ENCODE results near the gene CRYL1. TPM values are rescaled to one million over a fixed set of nuclear protein-coding genes. Genes with fewer than 3 reads are reported as not detected.

Gene CRYL1
- total RNA-seq, 1 experiment from 2014 or later = 26.5 TPM

DNA sequence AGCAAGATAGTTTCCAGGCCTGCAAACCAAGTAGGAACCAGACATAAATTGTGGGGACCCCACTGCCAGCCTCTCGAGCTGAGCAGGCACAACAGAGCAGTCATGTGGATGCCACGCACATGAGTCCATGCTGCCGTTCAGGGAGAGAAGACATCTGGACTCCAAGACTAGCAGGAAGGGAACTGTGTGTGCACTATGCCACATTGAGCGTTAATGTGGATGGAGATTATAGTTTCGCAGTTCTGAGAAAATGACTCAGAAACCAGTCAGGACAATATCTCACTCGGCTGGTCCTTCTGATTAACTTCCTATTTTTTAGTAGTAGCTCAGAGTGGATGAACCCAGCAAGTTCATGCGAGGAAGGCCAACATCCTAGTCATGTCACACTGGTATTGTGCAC, 124.9 kb downstream of the CRYL1 start:
- no peaks in the 10 kb centered on the region for H3K36me3 ChIP-seq (ENCODE audit: control insufficient read depth in 1 of 2, insufficient read depth in 2 of 2, low read length in 2 of 2)
- H3K9me3 ChIP-seq (ENCODE audit: control insufficient read depth in 1 of 2, insufficient read depth in 1 of 2, low read depth in 1 of 2, low read length in 2 of 2) = no peaks in the 10 kb centered on the region
- no peak overlapping the region for H3K4me3 ChIP-seq (replicated peaks in 1 of 2; ENCODE audit: low read depth in 1 of 2, low read length in 2 of 2)
- H3K4me2 ChIP-seq (ENCODE audit: low read length) = no peak overlapping the region
- H3K27ac ChIP-seq (ENCODE audit: low read depth, low read length) = no peak overlapping the region
- H3K9me2 ChIP-seq (ENCODE audit: insufficient read depth) = no peaks in the 10 kb centered on the region
- no peaks in the 10 kb centered on the region for H3K4me1 ChIP-seq (ENCODE audit: control insufficient read depth in 1 of 2, insufficient read depth in 2 of 2, low read length in 2 of 2)
- TF ChIP-seq CBX3 (IDR thresholded peaks at IDR 0.05; ENCODE audit: low read depth) (no peak), YY1 (IDR thresholded peaks at IDR 0.05; ENCODE audit: extremely low read depth, insufficient replicate concordance, low read depth, low read length) (no peak), EGR1 (IDR thresholded peaks at IDR 0.05; ENCODE audit: low read depth) (no peak), JUND (IDR thresholded peaks at IDR 0.05) (no peak), SRF (IDR thresholded peaks at IDR 0.05; ENCODE audit: low read depth) (no peak), ZFX (IDR thresholded peaks at IDR 0.05) (no peak)
- TF ChIP-seq, protein P1, sequence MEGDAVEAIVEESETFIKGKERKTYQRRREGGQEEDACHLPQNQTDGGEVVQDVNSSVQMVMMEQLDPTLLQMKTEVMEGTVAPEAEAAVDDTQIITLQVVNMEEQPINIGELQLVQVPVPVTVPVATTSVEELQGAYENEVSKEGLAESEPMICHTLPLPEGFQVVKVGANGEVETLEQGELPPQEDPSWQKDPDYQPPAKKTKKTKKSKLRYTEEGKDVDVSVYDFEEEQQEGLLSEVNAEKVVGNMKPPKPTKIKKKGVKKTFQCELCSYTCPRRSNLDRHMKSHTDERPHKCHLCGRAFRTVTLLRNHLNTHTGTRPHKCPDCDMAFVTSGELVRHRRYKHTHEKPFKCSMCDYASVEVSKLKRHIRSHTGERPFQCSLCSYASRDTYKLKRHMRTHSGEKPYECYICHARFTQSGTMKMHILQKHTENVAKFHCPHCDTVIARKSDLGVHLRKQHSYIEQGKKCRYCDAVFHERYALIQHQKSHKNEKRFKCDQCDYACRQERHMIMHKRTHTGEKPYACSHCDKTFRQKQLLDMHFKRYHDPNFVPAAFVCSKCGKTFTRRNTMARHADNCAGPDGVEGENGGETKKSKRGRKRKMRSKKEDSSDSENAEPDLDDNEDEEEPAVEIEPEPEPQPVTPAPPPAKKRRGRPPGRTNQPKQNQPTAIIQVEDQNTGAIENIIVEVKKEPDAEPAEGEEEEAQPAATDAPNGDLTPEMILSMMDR (IDR thresholded peaks at IDR 0.05 in 2 of 3, conservative IDR thresholded peaks at IDR 0.05 in 1 of 3; ENCODE audit: borderline replicate concordance in 1 of 3, insufficient read depth in 1 of 3, low read depth in 2 of 3, low read length in 2 of 3) = no peak
- TF ChIP-seq, protein P2, sequence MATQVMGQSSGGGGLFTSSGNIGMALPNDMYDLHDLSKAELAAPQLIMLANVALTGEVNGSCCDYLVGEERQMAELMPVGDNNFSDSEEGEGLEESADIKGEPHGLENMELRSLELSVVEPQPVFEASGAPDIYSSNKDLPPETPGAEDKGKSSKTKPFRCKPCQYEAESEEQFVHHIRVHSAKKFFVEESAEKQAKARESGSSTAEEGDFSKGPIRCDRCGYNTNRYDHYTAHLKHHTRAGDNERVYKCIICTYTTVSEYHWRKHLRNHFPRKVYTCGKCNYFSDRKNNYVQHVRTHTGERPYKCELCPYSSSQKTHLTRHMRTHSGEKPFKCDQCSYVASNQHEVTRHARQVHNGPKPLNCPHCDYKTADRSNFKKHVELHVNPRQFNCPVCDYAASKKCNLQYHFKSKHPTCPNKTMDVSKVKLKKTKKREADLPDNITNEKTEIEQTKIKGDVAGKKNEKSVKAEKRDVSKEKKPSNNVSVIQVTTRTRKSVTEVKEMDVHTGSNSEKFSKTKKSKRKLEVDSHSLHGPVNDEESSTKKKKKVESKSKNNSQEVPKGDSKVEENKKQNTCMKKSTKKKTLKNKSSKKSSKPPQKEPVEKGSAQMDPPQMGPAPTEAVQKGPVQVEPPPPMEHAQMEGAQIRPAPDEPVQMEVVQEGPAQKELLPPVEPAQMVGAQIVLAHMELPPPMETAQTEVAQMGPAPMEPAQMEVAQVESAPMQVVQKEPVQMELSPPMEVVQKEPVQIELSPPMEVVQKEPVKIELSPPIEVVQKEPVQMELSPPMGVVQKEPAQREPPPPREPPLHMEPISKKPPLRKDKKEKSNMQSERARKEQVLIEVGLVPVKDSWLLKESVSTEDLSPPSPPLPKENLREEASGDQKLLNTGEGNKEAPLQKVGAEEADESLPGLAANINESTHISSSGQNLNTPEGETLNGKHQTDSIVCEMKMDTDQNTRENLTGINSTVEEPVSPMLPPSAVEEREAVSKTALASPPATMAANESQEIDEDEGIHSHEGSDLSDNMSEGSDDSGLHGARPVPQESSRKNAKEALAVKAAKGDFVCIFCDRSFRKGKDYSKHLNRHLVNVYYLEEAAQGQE (IDR thresholded peaks at IDR 0.05; ENCODE audit: low read depth) = no peak
- H2AFZ ChIP-seq (ENCODE audit: low read depth, low read length, poor library complexity, severe bottlenecking) = no peak overlapping the region
- ChIA-PET POLR2A (no interaction called here), RAD21 (ENCODE audit: low non-redundant PET in 1 of 2, low total read pairs in 2 of 2, uncharacterized antibody in 2 of 2, unreplicated experiment in 2 of 2) (no interaction called here), CTCF (no interaction called here)
- BruUV-seq (replicated peaks) = no TSS peak
- no peak overlapping the region for H3K9ac ChIP-seq (ENCODE audit: low read length)
- DNase-seq (ENCODE audit: low read depth, low spot score) (no peak), ATAC-seq (no peak)
- H3K27me3 ChIP-seq (ENCODE audit: insufficient read depth, low read length) = no peaks in the 10 kb centered on the region
- no peaks in the 10 kb centered on the region for H4K20me1 ChIP-seq (ENCODE audit: insufficient read depth)
- intact Hi-C loops (cut with micrococcal nuclease) = no loop called here
- H3K79me2 ChIP-seq (ENCODE audit: insufficient read depth, low read length) = no peaks in the 10 kb centered on the region

Data from HCT116 (cell line).